ENCODE data around the gene SOCS6. TPM values are rescaled to one million over a fixed set of nuclear protein-coding genes. Genes with fewer than 3 reads are reported as not detected.
"Not testable (repeated sequence)": the region's sequence is repeated elsewhere in the genome, so short reads cannot be mapped to it uniquely, and the experiment has no call there.

Gene SOCS6
- total RNA-seq, 1 donor from 2014 or later = 3.2 TPM

DNA sequence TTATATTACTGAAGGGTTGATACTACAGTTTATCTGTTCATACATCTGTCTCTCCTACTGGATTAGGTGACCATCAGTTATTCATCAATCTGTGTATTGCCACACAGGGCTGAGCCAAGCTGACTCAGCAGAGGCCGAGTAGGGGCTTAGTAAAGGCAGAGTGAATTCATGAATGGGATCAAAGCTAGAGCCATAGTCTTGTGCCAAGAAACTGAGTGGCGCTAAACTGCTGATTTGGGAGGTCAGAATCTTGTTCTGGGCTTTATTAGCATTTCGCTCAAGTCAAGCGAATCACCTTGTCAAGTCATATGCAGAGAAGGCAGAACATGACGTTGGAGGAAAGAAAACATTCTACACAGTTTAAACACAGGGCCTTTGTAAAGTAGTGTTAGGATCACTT, 34.1 kb downstream of the SOCS6 start:
- intact Hi-C loops (cut with micrococcal nuclease) = no loop called here

DNA sequence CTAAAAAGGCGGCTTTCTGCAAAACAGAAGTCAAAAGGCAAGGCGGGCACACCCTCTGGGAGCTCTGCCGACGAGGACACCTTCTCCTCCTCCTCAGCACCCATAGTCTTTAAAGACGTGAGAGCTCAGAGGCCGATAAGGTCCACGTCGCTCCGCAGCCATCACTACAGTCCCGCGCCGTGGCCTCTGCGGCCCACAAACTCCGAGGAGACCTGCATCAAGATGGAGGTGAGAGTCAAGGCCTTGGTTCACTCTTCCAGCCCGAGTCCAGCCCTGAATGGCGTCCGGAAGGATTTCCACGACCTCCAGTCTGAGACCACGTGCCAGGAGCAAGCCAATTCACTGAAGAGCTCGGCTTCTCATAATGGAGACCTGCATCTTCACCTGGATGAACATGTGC, 36.1 kb downstream of the SOCS6 start:
- intact Hi-C loops (cut with micrococcal nuclease) = no loop called here

DNA sequence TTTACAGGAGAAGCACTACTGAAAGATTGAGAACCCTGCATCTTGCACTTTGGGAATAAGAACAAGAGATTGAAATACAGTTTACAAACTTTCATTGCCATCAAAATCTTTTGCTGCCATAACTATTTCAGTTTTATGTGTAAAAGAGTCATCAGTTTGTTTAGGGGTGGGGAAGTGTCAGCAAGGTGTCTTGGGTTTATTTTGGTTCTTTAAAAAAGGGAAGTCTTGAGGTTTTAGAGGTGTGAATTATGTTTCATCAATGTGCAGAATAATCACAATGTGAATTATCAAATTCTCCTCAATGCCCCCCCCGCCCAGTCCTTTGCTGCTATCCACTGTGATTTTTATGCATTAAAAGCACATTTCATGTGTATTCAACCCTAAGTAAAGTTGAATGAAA, 37.4 kb downstream of the SOCS6 start:
- intact Hi-C loops (cut with micrococcal nuclease) = no loop called here

DNA sequence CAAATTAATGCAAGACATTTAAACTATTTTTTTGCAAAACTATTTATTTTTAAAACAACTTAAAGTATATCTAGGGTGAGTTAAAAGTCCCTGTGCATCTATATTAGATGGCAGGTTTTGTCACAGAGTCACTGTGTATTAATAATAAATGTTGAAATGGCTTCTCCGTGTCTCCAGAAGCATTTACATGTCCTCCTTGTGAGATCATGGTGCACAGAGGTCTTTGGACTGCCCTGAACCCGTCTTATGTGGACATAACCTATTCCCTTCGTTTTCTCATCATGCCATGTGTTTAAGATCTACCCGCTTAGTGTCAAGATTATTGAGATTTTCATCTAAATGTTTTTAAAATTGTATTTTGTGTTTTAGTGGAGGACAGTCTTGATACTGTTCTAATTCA, 39.3 kb downstream of the SOCS6 start:
- intact Hi-C loops (cut with micrococcal nuclease) = no loop called here

DNA sequence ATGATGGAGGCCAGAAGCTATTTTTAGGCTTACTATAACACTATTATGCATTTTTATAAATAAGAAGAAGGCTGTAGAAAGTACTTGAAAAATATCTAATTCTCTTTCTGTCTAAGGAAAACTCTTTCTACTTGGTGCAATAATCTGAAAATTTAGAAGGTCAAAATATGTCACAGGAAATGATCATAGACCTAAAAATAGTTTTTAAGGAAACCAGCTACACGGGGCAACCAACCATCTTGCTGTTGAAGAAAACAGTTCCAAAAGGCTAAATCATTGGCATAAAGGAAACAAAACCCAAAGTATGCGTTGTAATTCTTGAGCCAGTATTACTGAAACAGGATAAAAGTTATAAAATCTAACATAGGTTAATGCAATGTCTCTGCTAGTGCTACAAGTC, 40.2 kb downstream of the SOCS6 start:
- intact Hi-C loops (cut with micrococcal nuclease) = no loop called here

DNA sequence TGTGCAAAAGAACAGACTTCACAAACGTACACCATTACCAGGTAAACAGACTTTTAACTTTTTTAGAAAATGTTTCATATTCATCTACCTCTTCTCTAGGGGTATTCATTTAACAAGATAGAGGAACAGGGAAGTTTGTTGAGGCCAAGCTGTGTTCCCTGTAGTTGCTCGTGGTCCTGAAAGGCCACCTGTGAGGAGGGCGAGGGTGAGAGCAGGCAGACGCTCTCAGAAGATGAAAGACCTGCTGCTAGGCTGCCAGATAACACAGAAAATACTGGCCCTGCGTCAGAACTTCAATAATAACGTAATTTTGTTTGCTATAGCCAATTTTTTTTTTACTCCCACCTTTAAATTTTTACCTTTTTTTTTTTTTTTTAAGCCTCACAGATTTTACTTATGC, 42.0 kb downstream of the SOCS6 start:
- intact Hi-C loops (cut with micrococcal nuclease) = no loop called here

DNA sequence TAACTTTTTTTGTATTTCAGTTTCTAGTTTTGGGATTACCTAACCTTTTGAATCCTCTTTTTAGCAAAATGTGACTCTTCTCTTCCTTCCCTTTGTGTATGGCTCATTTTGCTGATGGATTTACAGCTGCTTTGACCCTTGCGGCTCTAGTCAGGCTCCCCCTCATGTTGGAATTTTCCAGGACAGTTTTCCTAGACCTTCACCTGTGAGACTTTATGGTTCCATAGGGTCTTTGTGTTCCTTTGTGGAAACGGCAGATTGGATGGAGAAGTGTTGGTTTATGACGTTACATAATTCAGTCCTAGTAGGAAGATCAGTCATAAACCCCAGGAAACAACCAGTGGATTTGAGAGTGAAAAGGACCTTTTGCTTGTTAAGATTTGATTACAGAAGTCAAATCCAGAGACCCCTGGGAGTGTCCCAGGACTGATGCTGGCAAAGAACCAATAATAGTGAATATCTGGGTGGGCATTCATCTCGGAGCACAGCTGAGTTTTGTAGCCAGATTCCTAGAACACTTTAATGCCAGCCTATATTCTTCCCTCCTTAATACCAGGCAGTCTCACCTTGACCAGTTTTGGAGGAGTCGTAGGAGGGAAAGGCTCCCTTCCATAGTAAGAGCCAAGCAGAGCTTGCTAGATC, 42.7 kb downstream of the SOCS6 start:
- intact Hi-C loops (cut with micrococcal nuclease) = no loop called here

DNA sequence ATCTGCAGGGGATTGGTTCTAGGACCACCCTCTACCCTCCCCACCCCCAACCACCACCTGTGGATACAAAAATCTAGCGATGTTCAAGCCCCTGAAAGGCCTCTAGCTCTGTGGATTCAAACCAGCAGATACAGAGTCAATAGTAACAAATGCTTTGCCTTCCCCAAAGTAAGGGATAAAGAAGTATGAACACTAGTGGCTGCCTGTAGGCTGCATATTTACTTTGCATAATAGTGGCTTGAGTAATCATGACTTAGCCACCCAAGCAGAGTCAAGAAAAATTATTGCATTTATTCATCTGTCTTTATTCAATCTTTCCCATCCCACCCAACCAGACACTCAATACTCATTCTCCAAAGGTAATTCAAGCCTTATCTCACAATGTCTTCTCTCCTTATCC, 43.8 kb downstream of the SOCS6 start:
- intact Hi-C loops (cut with micrococcal nuclease) = no loop called here

DNA sequence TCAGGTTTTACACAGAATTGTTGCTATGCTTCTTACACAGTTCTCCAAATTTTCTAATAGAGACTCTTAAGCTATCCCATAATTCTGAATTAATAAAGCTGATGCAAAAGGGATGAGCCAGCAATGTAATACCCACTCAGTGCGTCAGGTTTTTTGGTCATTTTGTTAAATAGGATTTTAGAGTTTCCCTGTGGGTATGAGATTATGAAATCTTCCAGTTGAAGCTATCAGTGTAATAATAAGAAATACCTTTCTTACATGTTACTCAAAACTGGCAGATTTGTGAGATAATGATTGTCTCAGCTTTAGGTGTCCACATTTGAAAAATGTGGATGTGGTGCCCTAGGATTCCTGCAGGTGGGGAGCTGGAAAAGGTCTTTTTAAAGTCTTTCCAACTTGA, 44.5 kb downstream of the SOCS6 start:
- intact Hi-C loops (cut with micrococcal nuclease) = no loop called here

DNA sequence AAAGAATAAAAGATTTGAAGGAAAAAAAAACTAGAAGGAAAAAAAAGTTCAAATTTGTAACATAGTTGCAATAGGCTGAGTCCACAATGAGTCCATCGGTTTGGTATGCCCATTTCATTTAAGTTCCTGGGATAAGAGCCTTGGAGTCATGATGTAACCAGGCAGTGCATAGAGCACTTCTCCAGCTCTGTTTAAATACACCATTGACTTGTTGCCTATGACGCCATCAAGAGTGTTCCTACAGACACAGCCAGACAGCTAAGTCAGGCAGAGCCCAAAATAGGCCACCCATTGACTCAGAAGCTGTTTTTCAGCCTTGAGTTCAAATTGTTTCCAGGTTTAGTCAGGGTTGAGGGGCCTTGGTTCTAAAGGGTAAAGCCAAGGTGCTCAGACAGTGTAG, 44.9 kb downstream of the SOCS6 start:
- intact Hi-C loops (cut with micrococcal nuclease) = no loop called here

DNA sequence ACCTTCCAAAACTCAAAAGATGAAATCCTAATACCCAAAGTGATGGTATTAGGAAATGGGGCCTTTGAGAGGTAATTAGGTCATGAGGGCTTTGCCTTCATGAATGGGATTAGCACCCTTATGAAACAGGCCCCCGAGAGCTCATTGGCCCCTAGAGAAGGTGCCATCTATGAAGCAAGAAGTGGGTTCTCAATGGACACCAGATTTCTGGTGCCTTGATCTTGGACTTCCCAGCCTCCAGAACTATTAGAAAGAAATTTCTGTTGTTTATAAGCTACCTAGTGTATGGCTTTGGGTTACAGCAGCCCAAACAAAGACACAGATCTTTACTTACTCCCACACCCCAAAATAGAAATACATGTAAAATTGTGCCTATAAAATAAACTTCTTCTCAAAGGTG, 45.4 kb downstream of the SOCS6 start:
- intact Hi-C loops (cut with micrococcal nuclease) = no loop called here

DNA sequence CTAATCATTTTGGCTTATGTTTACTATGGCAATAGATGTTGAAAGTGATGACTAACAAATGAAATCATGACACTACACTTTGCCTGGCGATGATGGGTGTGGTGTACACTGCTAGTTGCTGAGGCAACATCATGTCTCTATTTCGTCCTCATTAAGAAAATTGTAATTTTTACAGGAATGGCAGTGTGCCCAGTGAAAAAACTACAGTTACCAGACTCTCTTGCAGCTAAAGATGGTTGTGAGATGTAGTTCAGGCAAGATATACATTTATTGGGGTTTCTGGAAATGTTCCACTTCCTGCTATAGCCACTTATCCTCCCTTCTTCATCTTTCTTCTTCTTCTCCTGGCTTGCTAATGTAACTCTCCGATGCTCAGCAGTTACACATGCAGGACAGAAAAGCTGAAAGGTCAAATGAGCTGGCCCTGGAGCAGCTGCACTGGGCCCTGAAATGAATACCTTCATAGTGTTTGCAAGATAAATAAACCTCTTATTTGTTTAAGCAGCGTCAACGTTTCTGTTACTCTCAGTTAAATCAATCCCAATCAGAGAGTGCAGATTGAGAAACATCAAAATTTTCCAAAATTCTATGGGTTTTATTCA, 46.0 kb downstream of the SOCS6 start:
- intact Hi-C loops (cut with micrococcal nuclease) = no loop called here

DNA sequence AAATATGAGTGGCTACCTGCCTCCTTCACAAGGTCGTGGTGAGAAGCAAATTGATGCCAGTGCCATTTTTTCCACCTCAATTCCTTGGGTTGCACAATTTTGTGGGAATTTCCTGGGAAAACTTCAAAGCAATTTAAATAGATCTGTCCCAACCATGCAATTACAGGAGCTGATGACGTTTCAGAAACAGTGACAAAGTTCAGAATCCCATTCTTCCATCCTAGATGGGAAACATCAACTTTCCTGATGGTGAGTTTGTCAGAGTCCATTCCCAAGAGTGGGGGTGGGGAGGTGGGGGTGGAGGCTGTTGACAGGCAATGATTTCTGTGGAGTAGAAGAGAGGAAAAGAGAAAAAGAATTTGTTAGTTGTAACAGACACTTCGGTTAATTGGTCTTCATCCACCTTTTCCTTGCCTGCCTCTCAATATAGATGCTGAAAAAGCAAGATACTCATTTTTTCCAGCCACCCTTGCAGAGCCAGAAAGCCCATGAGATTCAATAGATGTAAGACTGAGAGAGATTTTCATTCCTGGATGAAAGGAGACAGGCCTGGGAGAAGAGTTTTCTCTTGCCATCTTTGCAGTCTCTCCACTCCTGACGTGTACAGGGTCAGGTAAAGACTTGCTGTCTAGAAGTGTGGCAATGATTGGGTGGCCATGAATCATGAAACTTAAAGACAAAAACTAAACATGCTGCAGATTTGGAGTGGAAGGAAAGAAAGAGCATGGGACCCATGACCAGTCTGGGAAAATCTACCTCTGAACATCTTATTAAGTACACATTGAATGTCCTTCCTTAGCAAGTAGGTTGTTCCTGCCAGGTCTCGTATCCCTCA, 47.3 kb downstream of the SOCS6 start:
- intact Hi-C loops (cut with micrococcal nuclease) = no loop called here

DNA sequence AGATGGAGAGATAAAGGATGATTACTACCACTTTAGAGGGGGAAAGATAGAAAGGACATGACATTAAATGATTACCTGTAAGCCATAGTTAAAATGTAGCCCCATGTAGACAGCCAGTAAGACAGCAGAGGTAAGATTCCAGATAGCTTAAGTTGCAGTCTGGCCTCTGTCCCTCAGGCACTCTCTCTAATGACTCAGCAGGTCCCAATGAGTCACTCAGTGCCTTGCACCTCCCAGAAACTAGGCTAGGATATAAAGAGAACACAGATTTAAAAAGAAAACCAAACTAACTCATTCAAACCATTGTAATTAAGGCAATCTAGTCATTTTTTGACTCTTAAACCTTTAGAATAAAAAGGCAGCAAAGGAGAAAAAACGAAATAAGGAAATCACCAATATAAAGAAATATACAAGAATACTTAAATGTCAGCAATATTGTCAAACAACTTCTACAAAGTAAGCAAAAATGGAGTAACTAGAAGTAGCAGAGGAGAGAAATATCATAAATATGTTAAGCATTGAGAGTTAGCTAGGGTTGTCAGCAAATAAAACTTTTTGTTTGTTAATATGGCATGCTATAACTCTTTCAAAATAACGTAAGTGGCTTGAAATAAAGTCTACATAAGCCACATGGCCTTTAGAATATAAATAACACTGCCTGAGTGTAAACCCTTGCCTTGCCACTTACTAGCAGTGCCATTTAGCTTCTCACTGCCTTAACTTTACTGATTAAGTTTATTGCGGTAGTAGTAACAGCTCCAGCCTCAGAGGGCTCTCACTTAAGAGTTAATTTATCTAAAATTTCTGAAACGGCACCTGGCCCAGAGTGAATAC, 48.5 kb downstream of the SOCS6 start:
- intact Hi-C loops (cut with micrococcal nuclease) = no loop called here

DNA sequence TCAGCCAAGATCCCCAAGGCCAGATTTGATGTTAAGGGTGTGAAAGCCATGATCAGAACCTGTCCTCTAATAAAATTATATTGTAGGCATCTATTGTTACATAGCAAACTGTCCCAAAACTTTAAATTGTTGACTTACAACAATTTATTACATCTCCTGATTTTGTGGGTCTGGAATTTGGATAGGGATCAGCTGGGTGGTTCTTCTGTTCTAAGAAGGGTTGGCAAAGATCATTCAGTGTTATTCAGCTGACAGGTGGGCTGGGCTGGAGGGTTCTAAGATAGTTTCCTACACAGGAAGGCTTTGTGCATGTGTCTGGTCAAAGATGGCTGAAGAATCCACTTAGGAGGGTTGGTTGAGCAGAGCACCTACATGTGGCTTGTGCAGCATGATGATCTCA, 50.0 kb downstream of the SOCS6 start:
- intact Hi-C loops (cut with micrococcal nuclease) = no loop called here

DNA sequence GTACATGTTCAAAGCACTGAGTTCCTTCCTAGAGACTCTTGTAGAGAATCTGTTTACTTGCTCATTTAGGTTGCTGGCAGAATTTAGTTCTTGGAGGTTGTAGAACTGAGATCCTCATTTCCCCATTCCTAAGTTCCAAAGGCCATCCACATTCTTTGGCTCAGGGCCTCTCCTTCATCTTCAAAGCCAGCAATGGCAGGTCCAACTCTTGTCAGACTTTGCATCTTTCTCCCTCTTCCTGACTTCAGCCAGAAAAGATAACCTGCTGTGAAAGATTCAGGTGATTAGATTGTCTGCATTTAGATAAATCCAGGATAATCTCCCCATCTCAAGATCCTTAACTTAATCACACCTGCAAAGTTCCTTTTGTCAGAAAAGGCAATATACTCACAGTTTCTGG, 51.1 kb downstream of the SOCS6 start:
- intact Hi-C loops (cut with micrococcal nuclease) = no loop called here

DNA sequence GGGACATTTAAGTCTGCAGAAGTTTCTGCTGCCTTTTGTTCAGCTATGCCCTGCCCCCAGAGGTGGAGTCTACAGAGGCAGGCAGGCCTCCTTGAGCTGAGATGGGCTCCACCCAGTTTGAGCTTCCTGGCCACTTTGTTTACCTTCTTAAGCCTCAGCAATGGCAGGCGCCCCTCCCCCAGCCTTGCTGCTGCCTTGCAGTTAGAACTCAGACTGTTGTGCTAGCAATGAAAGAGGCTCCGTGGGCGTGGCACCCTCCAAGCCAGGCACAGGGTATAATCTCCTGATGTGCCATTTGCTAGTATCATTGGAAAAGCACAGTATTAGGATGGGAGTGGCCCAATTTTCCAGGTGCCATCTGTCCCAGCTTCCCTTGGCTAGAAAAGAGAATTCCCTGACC, 59.6 kb downstream of the SOCS6 start:
- intact Hi-C loops (cut with micrococcal nuclease) = not testable (repeated sequence)

DNA sequence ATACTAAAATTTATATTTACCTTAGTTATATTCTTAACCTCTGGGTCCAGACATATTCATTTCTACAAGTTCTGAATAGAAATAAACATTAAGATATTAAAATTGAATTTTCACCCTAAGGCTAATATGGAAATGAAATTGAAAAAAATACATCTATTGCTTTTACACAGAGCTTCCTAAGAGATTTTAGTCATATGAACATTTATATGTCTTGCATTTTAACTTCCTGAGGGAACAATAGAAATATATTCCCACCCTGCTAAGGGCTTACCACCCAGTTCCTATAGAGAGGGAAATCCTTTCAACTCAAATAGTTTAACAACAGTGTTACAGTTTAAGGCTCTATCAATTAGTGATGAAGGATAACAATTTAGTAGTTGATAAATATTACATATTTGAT, 60.5 kb downstream of the SOCS6 start:
- intact Hi-C loops (cut with micrococcal nuclease) = no loop called here

DNA sequence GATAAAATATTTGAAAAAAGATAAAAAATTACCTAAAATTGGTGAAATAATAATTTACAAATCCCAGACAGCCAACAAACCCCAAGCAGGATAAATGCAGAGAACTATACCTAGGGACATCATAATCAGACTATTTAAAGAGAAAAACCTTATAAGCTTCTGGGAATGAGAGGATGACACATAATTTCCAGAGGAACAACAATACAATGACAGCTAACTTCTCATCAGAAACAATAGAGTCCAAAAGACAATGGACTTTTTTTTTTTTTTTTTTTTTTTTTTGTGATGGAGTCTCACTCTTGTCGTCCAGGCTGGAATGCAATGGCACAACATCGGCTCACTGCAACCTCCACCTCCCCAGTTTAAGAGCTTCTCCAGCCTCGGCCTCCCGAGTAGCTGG, 65.2 kb downstream of the SOCS6 start:
- intact Hi-C loops (cut with micrococcal nuclease) = no loop called here

DNA sequence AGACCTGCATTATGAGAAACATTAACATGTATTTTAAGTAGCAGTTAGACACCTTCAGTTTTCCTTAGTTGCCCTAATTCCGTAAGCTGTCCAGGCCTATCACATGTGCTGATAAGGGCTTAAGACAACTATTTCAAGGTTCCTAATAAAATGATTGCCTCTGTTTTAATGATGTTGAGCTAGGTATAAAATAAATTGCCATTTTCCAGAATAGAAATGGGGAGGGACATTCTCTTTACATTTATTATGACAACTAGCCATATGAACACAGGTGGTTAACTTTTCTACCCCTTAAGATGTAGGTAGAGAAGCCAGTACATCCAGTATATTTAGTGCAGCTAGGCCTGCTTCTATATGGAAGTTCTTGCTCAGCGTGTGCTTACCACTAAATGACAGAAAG, 65.9 kb downstream of the SOCS6 start:
- intact Hi-C loops (cut with micrococcal nuclease) = no loop called here

DNA sequence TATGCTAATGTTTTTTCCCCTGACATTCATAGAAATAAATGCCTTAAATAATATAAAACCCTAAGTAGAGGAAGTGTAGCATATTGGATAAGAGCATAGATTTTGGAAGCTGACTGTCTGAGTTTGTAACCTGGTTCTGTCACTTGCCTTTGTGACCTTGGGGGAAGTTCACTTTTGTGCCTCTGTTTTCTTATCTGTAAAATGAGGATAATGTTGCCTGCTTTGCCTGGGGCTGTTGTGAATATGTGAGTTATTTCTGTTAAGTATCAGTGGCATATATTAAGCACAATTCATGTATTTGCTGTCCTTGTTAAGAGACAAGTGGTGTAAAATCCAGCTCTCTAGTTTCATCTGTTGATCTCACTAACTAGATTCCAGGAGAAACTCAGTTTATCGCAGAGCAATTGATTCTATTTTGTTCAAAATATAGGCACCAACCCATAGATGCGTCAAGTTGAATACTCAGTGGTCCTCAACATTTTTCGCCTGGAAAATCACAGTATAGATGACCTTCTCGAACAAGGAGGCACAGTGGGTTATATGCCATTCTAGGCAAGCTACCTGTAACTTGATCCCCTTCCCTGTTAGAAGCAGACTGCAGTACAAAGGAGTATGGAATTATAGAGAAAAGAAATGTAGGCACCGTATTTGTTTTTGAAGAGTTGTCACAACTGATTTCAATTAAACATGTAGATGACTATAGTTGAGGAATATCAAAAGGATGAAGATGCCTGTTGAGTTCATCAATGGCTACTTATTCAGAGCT, 67.0 kb downstream of the SOCS6 start:
- intact Hi-C loops (cut with micrococcal nuclease) = no loop called here

All from T-helper 2 cell treated with Interferon-gamma antibody and Interleukin-4, amounts not matched to agents 100 ng/mL and 5 ng/mL, for 36 hours (primary cell).